ENCODE results near the gene GSTP1. TPM values are rescaled to one million over a fixed set of nuclear protein-coding genes. Genes with fewer than 3 reads are reported as not detected.
"Not testable (repeated sequence)": the region's sequence is repeated elsewhere in the genome, so short reads cannot be mapped to it uniquely, and the experiment has no call there.

The GSTP1 gene
- total RNA-seq, 3 donors from 2014 or later, result 284 to 441 (median 325) TPM

GRCh38 chr11:67615728-67616430, 32.3 kb downstream of the GSTP1 start:
- DNase-seq, result peak in 2 of 3 donors; percentile 34 to 51
- no peak for TF ChIP-seq CTCF (IDR thresholded peaks at IDR 0.05)
- Histone ChIP-seq H3K4me1 (ENCODE audit: low read depth) (peaks cover 5% of the 10 kb centered on the region), H3K36me3 (ENCODE audit: low read depth) (peaks cover 4% of the 10 kb centered on the region), H3K4me3 (no peak overlapping the region), H3K9me3 (no peaks in the 10 kb centered on the region)
- intact Hi-C loops (cut with DNase I, micrococcal nuclease), result no loop called here
- ATAC-seq, result peak; percentile 1

GRCh38 chr11:67616431-67617242, 33.0 kb downstream of the GSTP1 start:
- DNase-seq (no peak), ATAC-seq (no peak)
- no peaks in the 10 kb centered on the region for H3K9me3 ChIP-seq
- H3K36me3 ChIP-seq (ENCODE audit: low read depth), result peaks cover 4% of the 10 kb centered on the region
- TF ChIP-seq CTCF (IDR thresholded peaks at IDR 0.05), result no peak
- H3K4me3 ChIP-seq, result no peak overlapping the region
- intact Hi-C loops (cut with DNase I, micrococcal nuclease), result no loop called here
- peaks cover 5% of the 10 kb centered on the region for H3K4me1 ChIP-seq (ENCODE audit: low read depth)

GRCh38 chr11:67617243-67617953, 33.8 kb downstream of the GSTP1 start:
- no peaks in the 10 kb centered on the region for H3K36me3 ChIP-seq (ENCODE audit: low read depth)
- no peak for DNase-seq
- TF ChIP-seq CTCF (IDR thresholded peaks at IDR 0.05), result no peak
- intact Hi-C loops (cut with DNase I, micrococcal nuclease), result no loop called here
- ATAC-seq, result no peak
- no peaks in the 10 kb centered on the region for H3K9me3 ChIP-seq
- H3K4me1 ChIP-seq (ENCODE audit: low read depth), result peaks cover 5% of the 10 kb centered on the region
- no peak overlapping the region for H3K4me3 ChIP-seq

- H3K4me3 ChIP-seq; H3K4me1 ChIP-seq (ENCODE audit: low read depth); H3K36me3 ChIP-seq (ENCODE audit: low read depth); intact Hi-C loops (cut with DNase I, micrococcal nuclease); DNase-seq; H3K9me3 ChIP-seq; ATAC-seq: not testable (repeated sequence)
Measured at GRCh38 chr11:67618901-67619659, 35.5 kb downstream of the GSTP1 start.

- H3K4me3 ChIP-seq; H3K9me3 ChIP-seq; H3K36me3 ChIP-seq (ENCODE audit: low read depth); ATAC-seq; intact Hi-C loops (cut with DNase I, micrococcal nuclease); H3K4me1 ChIP-seq (ENCODE audit: low read depth); DNase-seq: not testable (repeated sequence)
Measured at GRCh38 chr11:67619683-67620618, 36.3 kb downstream of the GSTP1 start.

GRCh38 chr11:67620621-67621020, 37.0 kb downstream of the GSTP1 start:
- H3K36me3 ChIP-seq (ENCODE audit: low read depth); intact Hi-C loops (cut with DNase I, micrococcal nuclease); H3K9me3 ChIP-seq: not testable (repeated sequence)

GRCh38 chr11:67621928-67622327, 38.3 kb downstream of the GSTP1 start:
- H3K9me3 ChIP-seq; ATAC-seq; intact Hi-C loops (cut with DNase I, micrococcal nuclease); H3K4me3 ChIP-seq; H3K36me3 ChIP-seq (ENCODE audit: low read depth); H3K4me1 ChIP-seq (ENCODE audit: low read depth); DNase-seq: not testable (repeated sequence)

More at GRCh38 chr11:67620621-67621020, 37.0 kb downstream of the GSTP1 start:
- DNase-seq, result peak in 1 of 3 donors; percentile 17
- not testable (repeated sequence) for ATAC-seq; H3K4me3 ChIP-seq; H3K4me1 ChIP-seq (ENCODE audit: low read depth)

- H3K4me3 ChIP-seq; ATAC-seq; intact Hi-C loops (cut with DNase I, micrococcal nuclease); H3K36me3 ChIP-seq (ENCODE audit: low read depth); H3K9me3 ChIP-seq; DNase-seq; H3K4me1 ChIP-seq (ENCODE audit: low read depth): not testable (repeated sequence)
Measured at GRCh38 chr11:67622905-67623304, 39.3 kb downstream of the GSTP1 start.

- H3K4me1 ChIP-seq (ENCODE audit: low read depth); ATAC-seq; intact Hi-C loops (cut with DNase I, micrococcal nuclease); H3K9me3 ChIP-seq; DNase-seq; H3K36me3 ChIP-seq (ENCODE audit: low read depth); H3K4me3 ChIP-seq: not testable (repeated sequence)
Measured at GRCh38 chr11:67623795-67624194, 40.2 kb downstream of the GSTP1 start.
